GM12874 (cell line): Measurements from ENCODE around the gene ZFHX3.

Experiments
- TF ChIP-seq, protein P1 (sequence below): IDR thresholded peaks from 2 replicates; pipeline ENCODE4 v1.5.1; 2011; ENCODE audit warnings: low read depth, mild to moderate bottlenecking, control low read depth, low read length, moderate library complexity; ENCODE audit not compliant: insufficient read depth

The ZFHX3 gene

DNA sequence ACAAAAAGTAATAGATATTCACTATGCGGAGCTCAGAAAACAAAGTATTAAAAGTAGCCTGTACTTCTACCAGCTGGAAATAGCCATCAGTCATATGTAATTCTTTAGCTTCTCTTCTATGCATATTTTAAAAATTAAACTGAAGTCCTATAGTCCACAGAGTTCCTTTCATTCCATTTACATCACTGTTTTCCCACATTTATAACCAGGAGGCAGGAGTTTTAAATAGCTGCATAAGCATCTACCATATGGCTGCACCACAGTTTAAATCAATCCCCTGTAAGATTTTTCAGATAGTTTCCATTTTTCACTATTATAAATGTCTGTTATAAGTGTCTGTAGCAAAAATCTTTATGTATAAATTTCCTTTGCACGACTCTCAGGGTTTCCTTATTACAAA lies 45.1 kb downstream of the ZFHX3 start:
- TF ChIP-seq, protein P1, sequence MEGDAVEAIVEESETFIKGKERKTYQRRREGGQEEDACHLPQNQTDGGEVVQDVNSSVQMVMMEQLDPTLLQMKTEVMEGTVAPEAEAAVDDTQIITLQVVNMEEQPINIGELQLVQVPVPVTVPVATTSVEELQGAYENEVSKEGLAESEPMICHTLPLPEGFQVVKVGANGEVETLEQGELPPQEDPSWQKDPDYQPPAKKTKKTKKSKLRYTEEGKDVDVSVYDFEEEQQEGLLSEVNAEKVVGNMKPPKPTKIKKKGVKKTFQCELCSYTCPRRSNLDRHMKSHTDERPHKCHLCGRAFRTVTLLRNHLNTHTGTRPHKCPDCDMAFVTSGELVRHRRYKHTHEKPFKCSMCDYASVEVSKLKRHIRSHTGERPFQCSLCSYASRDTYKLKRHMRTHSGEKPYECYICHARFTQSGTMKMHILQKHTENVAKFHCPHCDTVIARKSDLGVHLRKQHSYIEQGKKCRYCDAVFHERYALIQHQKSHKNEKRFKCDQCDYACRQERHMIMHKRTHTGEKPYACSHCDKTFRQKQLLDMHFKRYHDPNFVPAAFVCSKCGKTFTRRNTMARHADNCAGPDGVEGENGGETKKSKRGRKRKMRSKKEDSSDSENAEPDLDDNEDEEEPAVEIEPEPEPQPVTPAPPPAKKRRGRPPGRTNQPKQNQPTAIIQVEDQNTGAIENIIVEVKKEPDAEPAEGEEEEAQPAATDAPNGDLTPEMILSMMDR, result no peak

DNA sequence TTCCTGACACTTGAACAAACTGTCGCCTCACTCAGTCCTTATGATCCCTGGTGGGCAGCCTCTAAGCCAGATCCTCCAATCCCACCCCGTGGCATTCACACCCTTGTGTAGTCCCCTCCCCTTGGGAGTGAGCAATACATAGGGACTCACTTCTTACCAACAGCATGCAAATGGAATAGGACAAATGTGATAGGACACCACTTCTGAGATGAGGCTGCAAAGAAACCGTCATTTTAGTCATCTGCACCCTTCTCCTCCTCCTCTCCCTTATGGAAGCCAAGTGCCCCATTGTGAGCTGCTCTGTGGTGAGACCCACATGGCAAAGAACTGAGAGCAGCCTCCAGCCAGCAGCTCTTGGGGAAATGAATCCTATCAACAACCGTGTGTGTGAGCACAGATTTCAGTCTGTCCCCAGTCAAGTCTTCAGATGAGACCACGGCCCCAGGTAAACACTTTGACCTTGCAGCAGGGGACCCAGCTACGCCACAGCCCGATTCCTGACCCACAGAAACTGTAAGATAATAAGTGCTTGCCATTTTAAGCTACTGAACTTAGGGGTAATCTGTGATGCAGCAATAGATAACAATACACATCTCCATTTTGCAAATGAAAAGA lies 46.9 kb downstream of the ZFHX3 start:
- TF ChIP-seq, protein P1, result no peak

DNA sequence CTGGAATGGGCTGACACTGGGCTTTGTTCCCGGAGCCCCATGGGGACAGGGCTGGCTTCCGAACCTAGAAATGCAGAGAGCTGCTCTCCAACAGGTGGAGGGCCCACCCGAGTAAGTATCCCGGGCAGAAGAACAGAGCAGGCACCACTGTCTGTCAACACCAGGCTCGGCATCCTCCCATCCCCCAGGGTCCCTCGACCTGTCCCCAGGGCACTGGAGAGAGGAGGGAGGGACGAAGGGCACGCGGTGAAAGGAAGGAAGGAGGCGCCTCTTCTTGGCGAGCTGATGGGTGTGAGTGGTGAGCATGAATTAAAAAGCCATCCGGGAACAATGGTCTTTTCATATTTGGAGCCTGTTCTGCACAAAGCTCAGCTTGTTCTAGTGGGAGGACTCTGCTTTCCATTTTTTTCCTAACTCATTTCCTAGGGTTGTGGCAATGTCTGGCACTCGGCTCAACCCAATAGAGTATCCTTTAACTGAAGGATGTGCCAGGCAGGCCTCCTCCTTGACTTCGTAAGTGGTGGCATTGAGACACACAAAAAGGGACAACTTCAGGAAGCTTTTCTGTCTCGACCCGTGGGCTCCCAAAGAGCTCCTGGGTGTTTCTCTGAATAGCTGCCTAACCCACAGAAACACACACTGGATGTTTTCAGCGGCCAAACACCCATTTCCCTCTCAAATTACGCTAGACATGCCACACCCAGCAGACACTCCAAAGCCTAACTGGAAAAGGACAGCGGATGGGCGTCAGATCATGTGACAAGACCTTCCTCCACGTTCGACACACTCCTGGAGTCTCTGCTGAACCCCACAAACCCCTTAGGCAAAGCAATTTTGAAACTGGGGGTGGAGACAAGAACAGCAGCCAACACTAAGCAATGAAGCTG lies 47.7 kb downstream of the ZFHX3 start:
- TF ChIP-seq, protein P1, result no peak

DNA sequence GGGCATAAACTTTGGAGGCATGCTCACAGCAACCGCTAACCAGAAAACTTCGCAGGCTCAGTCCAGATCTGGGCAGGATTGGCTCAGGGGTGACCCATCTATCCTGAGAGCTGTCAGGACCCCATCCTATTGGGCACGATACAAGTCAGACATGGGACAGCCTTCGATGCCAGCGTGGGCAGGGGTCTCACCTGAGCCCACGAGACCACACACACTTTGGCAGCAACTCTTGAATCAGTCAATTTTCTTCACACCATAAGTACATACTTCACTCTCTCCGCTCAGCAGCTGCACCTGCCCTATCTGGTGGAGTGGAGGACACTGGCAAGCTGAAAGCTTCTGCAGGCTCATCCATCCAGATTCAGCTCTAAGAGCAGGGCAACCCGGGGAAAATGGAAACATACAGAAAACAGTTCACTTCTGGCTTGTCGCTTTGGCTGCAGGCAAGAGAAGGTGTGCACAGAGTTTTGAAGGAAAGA lies 48.3 kb downstream of the ZFHX3 start:
- TF ChIP-seq, protein P1, result no peak

DNA sequence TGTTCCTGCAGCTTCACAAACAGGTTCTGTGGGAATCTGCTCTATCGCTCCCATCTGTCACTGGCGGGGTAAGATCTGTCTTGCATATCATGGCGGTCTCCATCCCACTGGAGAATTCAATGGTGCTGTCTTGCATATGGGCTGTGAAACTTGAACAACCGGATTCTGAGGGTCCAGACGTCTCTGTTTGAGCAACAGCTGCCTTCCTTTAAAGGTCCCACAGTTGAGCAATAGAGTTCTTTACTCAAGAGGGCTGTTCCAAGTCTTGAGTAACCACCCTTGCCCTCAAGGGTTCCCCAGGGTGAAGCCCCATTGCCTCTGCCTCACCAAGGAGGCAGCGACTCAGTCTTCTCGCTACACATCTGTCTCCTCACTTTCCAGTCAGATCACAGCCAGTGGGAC lies 50.8 kb downstream of the ZFHX3 start:
- TF ChIP-seq, protein P1, result no peak

DNA sequence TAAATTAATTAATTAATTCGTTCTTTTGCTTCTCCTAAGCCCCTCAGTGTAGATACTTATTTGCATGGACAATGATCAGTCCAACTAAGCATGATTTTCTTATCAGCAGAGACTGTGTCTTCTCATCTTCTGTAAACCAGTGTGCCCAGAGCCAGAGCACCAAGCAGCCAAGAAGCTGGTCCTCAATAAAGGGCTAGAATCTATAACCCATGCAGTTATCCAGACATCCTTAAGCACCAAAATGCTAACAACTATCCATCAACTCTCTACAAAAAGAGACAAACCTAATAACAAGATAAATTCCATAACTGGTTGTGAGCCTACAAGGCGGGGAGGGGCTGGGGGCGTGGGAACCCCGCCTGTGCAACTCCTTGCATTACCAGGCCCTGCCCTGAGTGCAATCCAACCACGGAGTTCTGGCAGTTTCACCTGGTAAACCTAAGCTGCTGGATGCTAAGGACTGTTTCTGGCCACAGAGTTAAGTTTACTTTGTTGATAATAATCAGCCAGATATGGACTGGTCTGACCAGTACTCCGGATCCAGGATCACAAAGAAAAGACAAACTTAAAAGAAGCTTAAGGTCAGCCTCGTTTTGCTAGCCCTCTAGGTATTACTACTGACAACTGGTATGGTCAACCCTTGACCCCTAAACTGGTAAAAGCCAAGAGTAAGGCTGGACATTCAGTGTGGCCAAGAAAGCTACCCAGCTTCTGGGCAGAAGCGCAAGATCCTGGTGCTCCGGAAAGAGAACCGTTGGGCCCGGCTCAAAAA lies 51.5 kb downstream of the ZFHX3 start:
- TF ChIP-seq, protein P1, result no peak
